HEK293T (cell line): ENCODE results near the gene DOCK2.

ENCODE experiments used
- CTCF ChIA-PET: fragments of 350-600 bp; formaldehyde crosslinking; extraction: SDS; loops from one replicate; lab custom pipeline; 2021; ENCODE audit warnings: antibody characterized with exemption, inconsistent platforms; lab: Yijun Ruan, JAX
- POLR2A ChIA-PET: fragments of 350-600 bp; formaldehyde crosslinking; extraction: SDS; loops from one replicate; lab custom pipeline; 2020; ENCODE audit warnings: antibody characterized with exemption, inconsistent platforms; lab: Yijun Ruan, JAX
- DNase-seq: peaks from one replicate; pipeline ENCODE4 v3.0.0; 2012; ENCODE audit warnings: mixed read lengths; ENCODE audit errors: extremely low spot score
- ARNT ChIP-seq: fragments of 450-650 bp; IDR thresholded peaks from 2 replicates; pipeline ENCODE4 v1.6.1; 2017; ENCODE audit warnings: mild to moderate bottlenecking
- BHLHE40 ChIP-seq: fragments of 450-650 bp; IDR thresholded peaks from 2 replicates; pipeline ENCODE4 v1.6.1; 2016; ENCODE audit warnings: mild to moderate bottlenecking, moderate library complexity, borderline replicate concordance
- CTBP1 ChIP-seq: fragments of 450-650 bp; IDR thresholded peaks from 2 replicates; pipeline ENCODE4 v1.6.1; 2016; ENCODE audit warnings: borderline replicate concordance
- ELF4 ChIP-seq: fragments of 450-650 bp; IDR thresholded peaks from 2 replicates; pipeline ENCODE4 v1.6.1; 2017; ENCODE audit warnings: antibody characterized with exemption
- FOXA1 ChIP-seq: fragments of 450-650 bp; IDR thresholded peaks from 2 replicates; pipeline ENCODE4 v1.6.1; 2016; ENCODE audit warnings: mild to moderate bottlenecking
- FOXK2 ChIP-seq: fragments of 450-650 bp; IDR thresholded peaks from 2 replicates; pipeline ENCODE4 v1.6.1; 2016; ENCODE audit warnings: mild to moderate bottlenecking
- FOXM1 ChIP-seq: fragments of 450-650 bp; IDR thresholded peaks from 2 replicates; pipeline ENCODE4 v1.6.1; 2017; ENCODE audit warnings: mild to moderate bottlenecking, borderline replicate concordance
- HDGF ChIP-seq: fragments of 450-650 bp; IDR thresholded peaks from 2 replicates; pipeline ENCODE4 v1.6.1; 2017; ENCODE audit warnings: antibody characterized with exemption, borderline replicate concordance
- L3MBTL2 ChIP-seq: fragments of 450-650 bp; conservative IDR thresholded peaks from 2 replicates; pipeline ENCODE4 v1.6.1; 2016; ENCODE audit warnings: mild to moderate bottlenecking
- LEF1 ChIP-seq: fragments of 450-650 bp; IDR thresholded peaks from 2 replicates; pipeline ENCODE4 v1.6.1; 2017; ENCODE audit warnings: mild to moderate bottlenecking, borderline replicate concordance
- NFRKB ChIP-seq: fragments of 450-650 bp; IDR thresholded peaks from 2 replicates; pipeline ENCODE4 v1.6.1; 2016; ENCODE audit warnings: mild to moderate bottlenecking, moderate library complexity
- SP1 ChIP-seq: fragments of 450-650 bp; IDR thresholded peaks from 2 replicates; pipeline ENCODE4 v1.6.1; 2017
- SUZ12 ChIP-seq: fragments of 450-650 bp; IDR thresholded peaks from 2 replicates; pipeline ENCODE4 v1.6.1; 2016; ENCODE audit warnings: mild to moderate bottlenecking
- TARDBP ChIP-seq: fragments of 450-650 bp; IDR thresholded peaks from 2 replicates; pipeline ENCODE4 v1.6.1; 2016
- ZNF384 ChIP-seq: fragments of 450-650 bp; IDR thresholded peaks from 2 replicates; pipeline ENCODE4 v1.6.1; 2016
- TF ChIP-seq, protein P1 (sequence below): fragments of 450-650 bp; IDR thresholded peaks from 2 replicates; pipeline ENCODE4 v1.6.1; 2016

DOCK2 gene

DNA sequence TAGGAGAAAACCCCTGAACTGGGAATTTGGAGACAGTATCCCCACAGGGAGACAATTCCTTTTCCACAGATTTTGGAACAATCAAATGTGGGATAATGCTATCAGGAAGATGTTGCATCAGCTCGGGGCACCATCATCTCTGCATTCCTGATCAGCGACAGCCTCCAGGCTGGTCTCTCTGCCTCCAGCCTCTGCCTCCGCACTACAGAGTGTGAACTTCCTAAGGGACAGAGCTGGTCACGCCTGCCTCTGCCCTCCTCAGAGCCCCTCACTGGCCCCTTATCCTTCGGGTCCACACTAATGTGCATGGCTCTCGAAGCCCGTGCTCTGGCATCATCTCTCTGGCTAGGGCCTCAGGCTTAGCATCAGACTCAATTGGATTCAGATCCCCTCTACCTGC lies 477.2 kb downstream of the DOCK2 start:
- CTCF ChIA-PET = no interaction called here

DNA sequence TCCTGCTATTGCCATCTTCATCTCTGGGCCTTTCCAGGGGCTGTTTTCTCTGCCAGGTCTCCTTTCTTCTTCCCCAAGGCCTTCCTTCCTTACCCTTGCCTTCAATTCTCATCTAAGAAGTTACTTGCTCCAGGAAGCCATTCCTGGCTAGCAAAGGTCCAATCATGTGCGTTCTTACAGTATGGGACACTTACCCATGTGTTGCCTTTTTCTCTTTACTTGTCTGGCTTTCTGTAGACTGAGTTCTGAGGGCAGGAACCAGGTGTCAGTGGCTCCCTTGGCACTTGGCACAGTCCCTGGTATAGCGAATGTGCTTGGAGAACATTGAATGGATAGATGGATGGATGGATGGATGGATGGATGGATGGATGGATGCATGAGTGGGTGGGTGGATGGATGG lies 478.9 kb downstream of the DOCK2 start:
- no peak for DNase-seq
- TF ChIP-seq FOXK2 (no peak), ELF4 (no peak), TARDBP (no peak), CTBP1 (no peak), HDGF (no peak), FOXM1 (no peak), NFRKB (no peak), SP1 (no peak), LEF1 (no peak), ARNT (no peak), FOXA1 (no peak), SUZ12 (no peak), BHLHE40 (no peak), L3MBTL2 (no peak), ZNF384 (no peak)
- TF ChIP-seq, protein P1, sequence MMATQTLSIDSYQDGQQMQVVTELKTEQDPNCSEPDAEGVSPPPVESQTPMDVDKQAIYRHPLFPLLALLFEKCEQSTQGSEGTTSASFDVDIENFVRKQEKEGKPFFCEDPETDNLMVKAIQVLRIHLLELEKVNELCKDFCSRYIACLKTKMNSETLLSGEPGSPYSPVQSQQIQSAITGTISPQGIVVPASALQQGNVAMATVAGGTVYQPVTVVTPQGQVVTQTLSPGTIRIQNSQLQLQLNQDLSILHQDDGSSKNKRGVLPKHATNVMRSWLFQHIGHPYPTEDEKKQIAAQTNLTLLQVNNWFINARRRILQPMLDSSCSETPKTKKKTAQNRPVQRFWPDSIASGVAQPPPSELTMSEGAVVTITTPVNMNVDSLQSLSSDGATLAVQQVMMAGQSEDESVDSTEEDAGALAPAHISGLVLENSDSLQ = no peak
- ChIA-PET CTCF (no interaction called here), POLR2A (no interaction called here)

More for the DNA sequence above, 477.2 kb downstream of the DOCK2 start:
- TF ChIP-seq ELF4 = no peak
- TF ChIP-seq FOXM1 = no peak
- TF ChIP-seq BHLHE40 = no peak
- TF ChIP-seq SUZ12 = no peak
- no peak for TF ChIP-seq TARDBP
- TF ChIP-seq SP1 = no peak
- no peak for TF ChIP-seq CTBP1
- TF ChIP-seq L3MBTL2 = no peak
- TF ChIP-seq, protein P1 = no peak
- no peak for TF ChIP-seq LEF1
- no peak for TF ChIP-seq NFRKB
- TF ChIP-seq ZNF384 = no peak
- no peak for DNase-seq
- POLR2A ChIA-PET = no interaction called here

DNA sequence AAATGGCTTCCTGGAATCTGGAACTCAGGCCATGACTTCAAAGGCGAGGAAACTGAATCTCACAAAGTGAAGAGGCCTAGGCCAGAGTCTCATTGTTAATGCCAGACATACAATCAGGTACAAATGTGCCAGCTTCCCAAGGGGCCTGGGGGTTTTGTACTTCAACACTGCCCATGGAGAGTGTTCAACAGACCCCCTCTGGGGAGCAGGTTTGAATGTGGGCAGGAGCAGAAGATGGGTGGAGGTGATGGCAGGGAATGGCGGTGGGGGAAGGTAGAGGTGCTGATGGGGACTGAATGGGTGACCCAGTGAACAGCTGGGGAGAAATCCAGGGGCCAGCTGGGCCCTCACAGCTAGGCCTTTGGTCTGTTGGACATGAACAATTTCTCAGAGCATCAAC lies 480.7 kb downstream of the DOCK2 start:
- CTCF ChIA-PET = no interaction called here
- DNase-seq = no peak
- TF ChIP-seq ZNF384 (no peak), ELF4 (no peak), ARNT (no peak), HDGF (no peak), FOXA1 (no peak), SUZ12 (no peak), NFRKB (no peak), FOXK2 (no peak), SP1 (no peak), FOXM1 (no peak), L3MBTL2 (no peak), BHLHE40 (no peak), CTBP1 (no peak), LEF1 (no peak), TARDBP (no peak)
- TF ChIP-seq, protein P1 = no peak
- POLR2A ChIA-PET = no interaction called here

DNA sequence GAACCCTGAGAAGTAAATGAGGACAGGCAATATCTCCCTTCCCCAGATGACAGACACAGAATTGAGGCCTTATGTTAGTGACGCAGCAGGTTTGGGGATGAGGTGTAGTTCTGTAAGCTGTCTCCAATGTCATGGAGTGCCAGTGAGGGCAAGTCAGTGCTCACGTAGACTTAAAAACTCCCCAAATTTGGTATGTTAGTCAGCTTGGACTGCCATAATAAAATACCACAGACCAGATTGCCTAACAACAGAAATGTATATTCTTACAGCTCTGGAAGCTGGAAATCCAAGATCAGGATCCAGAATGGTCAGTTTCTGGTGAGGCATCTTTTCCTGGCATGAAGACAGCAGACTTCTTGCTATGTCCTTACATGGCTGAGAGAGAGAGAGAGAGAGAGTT lies 483.5 kb downstream of the DOCK2 start:
- CTCF ChIA-PET = no interaction called here
- DNase-seq = no peak
- POLR2A ChIA-PET = no interaction called here
- no peak for TF ChIP-seq L3MBTL2
- TF ChIP-seq TARDBP = no peak
- no peak for TF ChIP-seq CTBP1
- no peak for TF ChIP-seq NFRKB
- no peak for TF ChIP-seq FOXK2
- TF ChIP-seq ELF4 = no peak

DNA sequence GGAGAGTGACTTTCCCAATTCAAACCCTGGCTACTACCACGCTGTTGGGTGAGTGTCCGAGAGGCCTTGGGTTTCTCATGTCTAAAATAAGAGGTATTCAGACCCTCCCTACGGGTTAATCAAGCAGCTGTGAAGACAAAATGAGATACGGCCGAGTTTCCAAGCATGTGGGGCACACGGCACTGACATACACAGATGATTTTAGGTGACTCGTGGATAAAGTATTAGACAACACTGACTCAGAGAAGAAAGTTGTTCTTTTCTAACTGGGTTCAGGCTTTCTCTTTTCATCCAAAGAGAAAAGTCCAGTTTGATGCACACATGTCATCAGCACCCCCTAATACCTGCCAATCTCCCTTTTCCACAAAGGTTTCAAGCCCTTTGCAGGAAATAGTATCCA lies 484.2 kb downstream of the DOCK2 start:
- ChIA-PET CTCF (no interaction called here), POLR2A (no interaction called here)
- DNase-seq = no peak
- TF ChIP-seq HDGF (no peak), FOXA1 (no peak), ZNF384 (no peak), ELF4 (no peak), ARNT (no peak), SUZ12 (no peak), SP1 (no peak), NFRKB (no peak), L3MBTL2 (no peak), FOXK2 (no peak), LEF1 (no peak), CTBP1 (no peak), FOXM1 (no peak), TARDBP (no peak), BHLHE40 (no peak)
- TF ChIP-seq, protein P1 = no peak

DNA sequence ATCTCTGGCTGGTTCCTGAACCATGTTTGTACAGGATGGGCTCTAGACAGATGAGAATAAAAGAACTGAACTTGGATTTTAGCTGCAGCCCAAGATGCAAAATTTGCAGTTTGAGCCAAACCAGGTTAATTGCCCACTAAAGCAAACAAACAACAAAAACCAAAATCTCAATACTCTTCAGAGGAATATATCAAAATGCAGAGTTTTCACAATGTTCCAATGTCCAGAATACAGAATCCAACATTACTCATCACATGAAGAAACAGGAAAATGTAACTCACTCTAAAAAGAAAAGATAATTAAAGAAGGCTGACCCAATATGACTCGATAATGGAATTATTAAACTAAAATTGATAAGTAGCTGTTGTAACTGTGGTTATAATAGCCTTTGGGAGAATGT lies 489.0 kb downstream of the DOCK2 start:
- POLR2A ChIA-PET = no interaction called here
- DNase-seq = no peak
- CTCF ChIA-PET = no interaction called here
- TF ChIP-seq NFRKB = no peak
- TF ChIP-seq, protein P1 = no peak
- TF ChIP-seq ZNF384 = no peak
- no peak for TF ChIP-seq SP1
- no peak for TF ChIP-seq LEF1
- no peak for TF ChIP-seq TARDBP
- no peak for TF ChIP-seq FOXK2
- TF ChIP-seq SUZ12 = no peak
- no peak for TF ChIP-seq ARNT
- no peak for TF ChIP-seq CTBP1
- no peak for TF ChIP-seq FOXM1
- TF ChIP-seq FOXA1 = no peak
- no peak for TF ChIP-seq BHLHE40
- no peak for TF ChIP-seq ELF4
